Measurements from ENCODE around the gene NEK7. TPM values are rescaled to one million over a fixed set of nuclear protein-coding genes. Genes with fewer than 3 reads are reported as not detected.

The NEK7 gene
- total RNA-seq, 4 donors from 2014 or later = 45.7 to 75.7 (median 53.5) TPM

DNA sequence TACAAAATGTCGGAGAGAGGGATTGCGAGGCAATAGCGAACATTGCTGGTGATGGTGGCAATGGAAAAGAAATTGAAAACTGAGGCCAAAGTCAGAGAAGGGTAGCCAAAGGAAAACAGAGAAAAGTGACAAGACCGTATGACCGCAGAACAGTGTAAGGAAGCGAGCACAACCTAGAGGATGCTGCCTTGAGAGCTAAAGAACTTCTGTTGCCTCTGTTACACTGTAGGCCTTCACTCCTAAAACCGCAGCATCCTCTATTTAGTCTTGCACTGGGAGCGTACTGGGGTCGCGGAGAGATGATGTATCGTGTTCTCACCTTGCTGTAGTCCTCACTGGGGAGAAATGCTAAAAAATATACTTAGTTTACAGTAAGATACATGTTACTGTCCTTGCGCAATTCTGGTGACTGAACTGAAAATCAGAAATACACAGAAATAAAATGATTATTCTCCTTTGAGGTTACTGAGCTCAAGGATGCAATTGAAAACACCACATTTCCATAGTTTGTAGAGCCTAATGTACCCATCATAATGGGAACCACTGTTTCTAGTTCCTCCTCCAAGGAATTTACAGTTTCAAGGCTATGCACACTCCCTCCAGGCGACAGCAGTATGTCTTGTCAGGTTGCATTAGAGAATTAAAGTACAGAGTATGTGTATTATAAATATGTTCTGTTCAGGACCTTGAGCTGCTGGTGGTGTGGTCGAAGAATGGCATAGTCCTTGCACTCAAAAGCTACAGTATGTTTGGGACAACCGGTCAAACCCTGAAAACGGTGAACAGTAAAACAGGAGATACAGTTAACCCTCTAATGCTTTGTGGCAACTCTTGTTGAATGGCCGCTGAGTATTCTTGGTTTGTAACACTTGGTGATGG, 1.3 kb downstream of the NEK7 start:
- TF ChIP-seq POLR2AphosphoS5 (IDR thresholded peaks at IDR 0.05) (no peak), EP300 (IDR thresholded peaks at IDR 0.05) (peak; percentile 11)
- Histone ChIP-seq H3K27me3 (no peaks in the 10 kb centered on the region), H3K4me1 (peaks cover 50% of the 10 kb centered on the region), H3K36me3 (no peaks in the 10 kb centered on the region), H3K4me3 (peak overlapping the region; percentile 98), H3K27ac (peak overlapping the region; percentile 100), H3K9me3 (no peaks in the 10 kb centered on the region)
- WGBS = 3% methylated on average over 17 of the region's 17 CpGs
- DNase-seq (ENCODE audit: low spot score in 2 of 2) = no peak

GRCh38 chr1:198158735-198159589, 2.2 kb downstream of the NEK7 start:
- no peaks in the 10 kb centered on the region for H3K27me3 ChIP-seq
- peak; percentile 92 to 96 for DNase-seq (ENCODE audit: low spot score in 2 of 2)
- TF ChIP-seq EP300 (IDR thresholded peaks at IDR 0.05) (no peak), POLR2AphosphoS5 (IDR thresholded peaks at IDR 0.05) (peak in 2 of 3 donors; percentile 25 to 40), POLR2A (IDR thresholded peaks at IDR 0.05) (peak in 1 of 2 donors; percentile 59), CTCF (IDR thresholded peaks at IDR 0.05) (no peak)
- peak overlapping the region; percentile 98 for H3K4me3 ChIP-seq
- H3K9me3 ChIP-seq = no peaks in the 10 kb centered on the region
- under 1% methylated on average over 37 of the region's 37 CpGs for WGBS
- peak overlapping the region; percentile 100 for H3K27ac ChIP-seq
- peaks cover 51% of the 10 kb centered on the region for H3K4me1 ChIP-seq
- no peaks in the 10 kb centered on the region for H3K36me3 ChIP-seq

DNA sequence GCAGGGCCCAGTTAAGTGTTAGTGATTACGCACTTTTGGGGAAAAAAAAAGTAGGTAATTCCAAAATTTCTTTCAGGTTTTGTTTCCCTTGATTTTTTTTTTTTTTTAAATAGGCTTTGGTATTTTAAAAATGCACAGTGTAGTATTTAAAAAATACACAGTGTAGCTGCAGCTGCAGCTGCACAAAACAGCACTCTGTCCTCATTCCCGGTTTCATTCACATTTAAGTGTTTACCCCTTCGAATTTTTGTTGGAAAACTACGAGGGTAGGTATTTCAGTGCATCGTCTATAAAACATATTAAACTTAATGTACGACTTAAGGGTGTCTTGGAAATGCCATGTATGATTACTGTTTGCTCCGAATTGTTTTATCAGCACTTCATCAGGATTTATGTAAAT, 3.4 kb downstream of the NEK7 start:
- no peaks in the 10 kb centered on the region for H3K36me3 ChIP-seq
- peaks cover 50% of the 10 kb centered on the region for H3K4me1 ChIP-seq
- TF ChIP-seq CTCF (IDR thresholded peaks at IDR 0.05) = no peak
- no peak overlapping the region for H3K4me3 ChIP-seq
- 56% methylated on average over 7 of the region's 7 CpGs for WGBS
- H3K9me3 ChIP-seq = no peaks in the 10 kb centered on the region
- no peaks in the 10 kb centered on the region for H3K27me3 ChIP-seq
- H3K27ac ChIP-seq = no peak overlapping the region
- no peak for DNase-seq (ENCODE audit: low spot score in 2 of 2)

- no peak overlapping the region for H3K4me3 ChIP-seq
- no peaks in the 10 kb centered on the region for H3K9me3 ChIP-seq
- TF ChIP-seq EP300 (IDR thresholded peaks at IDR 0.05) (no peak), POLR2A (IDR thresholded peaks at IDR 0.05) (no peak), CTCF (IDR thresholded peaks at IDR 0.05) (no peak), POLR2AphosphoS5 (IDR thresholded peaks at IDR 0.05) (no peak)
- 92% methylated on average over 4 of the region's 4 CpGs for WGBS
- H3K4me1 ChIP-seq = peaks cover 45% of the 10 kb centered on the region
- H3K36me3 ChIP-seq = no peaks in the 10 kb centered on the region
- H3K27me3 ChIP-seq = no peaks in the 10 kb centered on the region
- no peak overlapping the region for H3K27ac ChIP-seq
- no peak for DNase-seq (ENCODE audit: low spot score in 2 of 2)
Observed at GRCh38 chr1:198160946-198161614, 4.3 kb downstream of the NEK7 start.

- 92% methylated on average over 2 of the region's 2 CpGs for WGBS
- H3K27me3 ChIP-seq = no peaks in the 10 kb centered on the region
- no peak overlapping the region for H3K27ac ChIP-seq
- no peaks in the 10 kb centered on the region for H3K9me3 ChIP-seq
- TF ChIP-seq POLR2A (IDR thresholded peaks at IDR 0.05) (no peak), CTCF (IDR thresholded peaks at IDR 0.05) (no peak), POLR2AphosphoS5 (IDR thresholded peaks at IDR 0.05) (no peak)
- no peaks in the 10 kb centered on the region for H3K36me3 ChIP-seq
- H3K4me1 ChIP-seq = peaks cover 49% of the 10 kb centered on the region
- H3K4me3 ChIP-seq = no peak overlapping the region
- DNase-seq (ENCODE audit: low spot score in 2 of 2) = no peak
Observed at GRCh38 chr1:198161718-198162090, 4.9 kb downstream of the NEK7 start.

Data from suprapubic skin (tissue), 4 donors.